ENCODE data around the gene LACRT.
"Not testable (repeated sequence)": the region's sequence is repeated elsewhere in the genome, so short reads cannot be mapped to it uniquely, and the experiment has no call there.

The LACRT gene

DNA sequence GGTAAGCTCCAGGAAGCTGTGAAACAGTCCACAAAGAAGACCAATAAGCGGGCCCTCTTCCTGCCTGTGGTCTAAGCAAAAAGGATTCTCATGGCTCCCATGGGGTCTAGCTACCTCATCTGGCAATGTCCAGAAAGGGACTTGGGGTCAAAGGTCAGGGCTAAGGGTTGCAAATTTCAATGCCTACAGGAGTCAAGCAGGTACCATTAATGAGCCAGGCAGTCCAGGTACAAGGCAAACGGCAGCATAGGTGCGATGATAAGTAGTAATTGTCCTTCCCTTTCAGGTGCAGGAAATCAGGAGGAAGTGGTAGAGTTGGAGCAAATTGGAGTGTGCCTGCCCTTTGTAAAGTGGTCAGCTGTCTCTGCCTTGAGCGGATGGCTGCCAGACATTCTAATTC is 6.4 kb upstream of the LACRT start:
- Histone ChIP-seq H3K4me1 (ENCODE audit: insufficient read depth, low read length) (no peaks in the 10 kb centered on the region), H4K20me1 (ENCODE audit: insufficient read depth, low read length) (no peaks in the 10 kb centered on the region), H3K79me2 (ENCODE audit: insufficient read depth, low read length) (no peaks in the 10 kb centered on the region), H3K27me3 (ENCODE audit: insufficient read depth, low read length, poor library complexity) (peaks cover 28% of the 10 kb centered on the region), H3K36me3 (ENCODE audit: insufficient read depth, low read length) (no peaks in the 10 kb centered on the region), H3K9me3 (ENCODE audit: insufficient read depth, low read length, severe bottlenecking) (no peaks in the 10 kb centered on the region), H2AFZ (ENCODE audit: low read depth, low read length) (no peak overlapping the region), H3K27ac (ENCODE audit: low read length) (no peak overlapping the region), H3K9ac (ENCODE audit: low read depth, low read length) (no peak overlapping the region), H3K4me2 (ENCODE audit: insufficient read depth, low read length) (no peak overlapping the region), H3K4me3 (ENCODE audit: low read depth in 1 of 2, low read length in 2 of 2) (no peak overlapping the region)
- ATAC-seq (ENCODE audit: insufficient read depth, low read depth), result no peak
- TF ChIP-seq, protein P1, sequence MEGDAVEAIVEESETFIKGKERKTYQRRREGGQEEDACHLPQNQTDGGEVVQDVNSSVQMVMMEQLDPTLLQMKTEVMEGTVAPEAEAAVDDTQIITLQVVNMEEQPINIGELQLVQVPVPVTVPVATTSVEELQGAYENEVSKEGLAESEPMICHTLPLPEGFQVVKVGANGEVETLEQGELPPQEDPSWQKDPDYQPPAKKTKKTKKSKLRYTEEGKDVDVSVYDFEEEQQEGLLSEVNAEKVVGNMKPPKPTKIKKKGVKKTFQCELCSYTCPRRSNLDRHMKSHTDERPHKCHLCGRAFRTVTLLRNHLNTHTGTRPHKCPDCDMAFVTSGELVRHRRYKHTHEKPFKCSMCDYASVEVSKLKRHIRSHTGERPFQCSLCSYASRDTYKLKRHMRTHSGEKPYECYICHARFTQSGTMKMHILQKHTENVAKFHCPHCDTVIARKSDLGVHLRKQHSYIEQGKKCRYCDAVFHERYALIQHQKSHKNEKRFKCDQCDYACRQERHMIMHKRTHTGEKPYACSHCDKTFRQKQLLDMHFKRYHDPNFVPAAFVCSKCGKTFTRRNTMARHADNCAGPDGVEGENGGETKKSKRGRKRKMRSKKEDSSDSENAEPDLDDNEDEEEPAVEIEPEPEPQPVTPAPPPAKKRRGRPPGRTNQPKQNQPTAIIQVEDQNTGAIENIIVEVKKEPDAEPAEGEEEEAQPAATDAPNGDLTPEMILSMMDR (IDR thresholded peaks at IDR 0.05; ENCODE audit: borderline replicate concordance, extremely low read depth, low read length, poor library complexity, severe bottlenecking), result no peak
- TF ChIP-seq EZH2 (IDR thresholded peaks at IDR 0.05; ENCODE audit: borderline replicate concordance, low read depth, low read length, severe bottlenecking), result no peak
- no peak for DNase-seq

DNA sequence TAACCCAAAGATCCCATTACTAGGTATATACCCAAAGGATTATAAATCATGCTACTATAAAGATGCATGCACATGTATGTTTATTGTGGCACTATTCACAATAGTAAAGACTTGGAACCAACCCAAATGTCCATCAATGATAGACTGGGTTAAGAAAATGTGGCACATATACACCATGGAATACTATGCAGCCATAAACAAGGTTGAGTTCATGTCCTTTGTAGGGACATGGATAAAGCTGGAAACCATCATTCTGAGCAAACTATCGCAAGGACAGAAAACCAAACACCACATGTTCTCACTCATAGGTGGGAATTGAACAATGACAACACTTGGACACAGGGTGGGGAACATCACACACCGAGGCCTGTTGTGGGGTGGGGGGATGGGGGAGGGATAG is 4.4 kb upstream of the LACRT start:
- H2AFZ ChIP-seq (ENCODE audit: low read depth, low read length); H3K36me3 ChIP-seq (ENCODE audit: insufficient read depth, low read length); H3K4me1 ChIP-seq (ENCODE audit: insufficient read depth, low read length); H3K4me2 ChIP-seq (ENCODE audit: insufficient read depth, low read length); H3K9me3 ChIP-seq (ENCODE audit: insufficient read depth, low read length, severe bottlenecking); H3K4me3 ChIP-seq (ENCODE audit: low read depth in 1 of 2, low read length in 2 of 2); H3K9ac ChIP-seq (ENCODE audit: low read depth, low read length); DNase-seq; H4K20me1 ChIP-seq (ENCODE audit: insufficient read depth, low read length); H3K79me2 ChIP-seq (ENCODE audit: insufficient read depth, low read length); H3K27me3 ChIP-seq (ENCODE audit: insufficient read depth, low read length, poor library complexity); H3K27ac ChIP-seq (ENCODE audit: low read length); ATAC-seq (ENCODE audit: insufficient read depth, low read depth): not testable (repeated sequence)

DNA sequence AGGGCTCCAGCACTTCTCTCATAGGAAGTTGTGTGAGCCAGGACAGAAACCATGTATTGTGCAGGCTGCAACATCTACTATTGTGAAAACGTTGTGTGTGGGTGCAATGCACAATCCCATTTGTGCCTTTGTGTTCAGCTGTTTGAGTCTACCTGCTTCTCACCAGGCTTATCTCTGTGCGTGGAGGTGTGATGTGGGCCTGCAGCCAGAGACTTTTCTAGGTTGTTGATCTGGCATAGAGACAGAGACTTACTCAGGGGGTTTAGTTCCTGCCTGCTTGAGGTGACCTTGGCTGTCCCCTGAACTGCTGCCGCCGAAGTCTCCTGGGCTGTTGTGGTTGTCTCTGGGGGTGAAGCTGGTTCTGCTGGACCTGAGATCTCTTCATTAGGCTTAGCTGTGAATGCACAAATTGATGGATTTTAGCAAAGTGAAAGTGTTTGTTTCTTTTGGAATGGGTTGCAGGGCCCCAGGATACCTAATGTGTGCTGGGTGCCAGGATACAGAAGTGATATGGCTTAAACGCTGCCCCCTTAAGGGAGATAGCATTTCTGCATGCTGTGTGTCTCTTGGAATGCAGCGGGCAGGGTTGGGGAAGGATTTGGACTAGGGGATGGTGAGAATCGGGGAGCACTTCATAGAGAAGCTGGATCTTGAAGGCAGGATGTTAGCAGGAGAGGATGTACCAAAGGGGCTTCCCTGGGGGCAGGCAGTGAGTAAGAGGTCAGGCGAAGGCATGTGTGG is 2.5 kb downstream of the LACRT start:
- Histone ChIP-seq H3K79me2 (ENCODE audit: insufficient read depth, low read length) (no peaks in the 10 kb centered on the region), H3K27me3 (ENCODE audit: insufficient read depth, low read length, poor library complexity) (no peaks in the 10 kb centered on the region), H3K9ac (ENCODE audit: low read depth, low read length) (no peak overlapping the region), H3K27ac (ENCODE audit: low read length) (no peak overlapping the region), H3K36me3 (ENCODE audit: insufficient read depth, low read length) (no peaks in the 10 kb centered on the region), H3K4me1 (ENCODE audit: insufficient read depth, low read length) (no peaks in the 10 kb centered on the region), H2AFZ (ENCODE audit: low read depth, low read length) (no peak overlapping the region), H3K4me3 (ENCODE audit: low read depth in 1 of 2, low read length in 2 of 2) (no peak overlapping the region), H3K9me3 (ENCODE audit: insufficient read depth, low read length, severe bottlenecking) (peaks cover 11% of the 10 kb centered on the region), H4K20me1 (ENCODE audit: insufficient read depth, low read length) (no peaks in the 10 kb centered on the region), H3K4me2 (ENCODE audit: insufficient read depth, low read length) (no peak overlapping the region)
- no peak for TF ChIP-seq EZH2 (IDR thresholded peaks at IDR 0.05; ENCODE audit: borderline replicate concordance, low read depth, low read length, severe bottlenecking)
- TF ChIP-seq, protein P1 (IDR thresholded peaks at IDR 0.05; ENCODE audit: borderline replicate concordance, extremely low read depth, low read length, poor library complexity, severe bottlenecking), result peak; percentile 60
- no peak for ATAC-seq (ENCODE audit: insufficient read depth, low read depth)
- DNase-seq, result no peak

DNA sequence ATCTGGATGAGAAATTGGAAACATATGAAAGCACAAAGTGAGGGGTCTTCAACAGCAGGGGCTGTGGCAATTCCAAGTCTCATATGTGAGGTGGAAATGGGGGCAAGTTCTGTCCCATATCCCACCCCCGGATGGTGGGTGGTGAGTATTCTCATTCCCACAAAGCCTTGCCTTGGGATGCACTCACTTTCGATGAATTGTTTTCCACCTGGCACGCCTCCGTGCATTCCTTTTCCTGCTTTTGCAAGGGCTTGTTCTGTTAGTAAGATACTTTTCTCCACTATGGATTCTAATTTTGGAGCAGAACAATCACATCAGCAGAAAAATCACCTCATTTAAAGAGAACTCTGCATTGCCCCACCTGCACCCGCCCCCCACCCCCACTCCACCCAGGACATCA is 3.1 kb downstream of the LACRT start:
- Histone ChIP-seq H2AFZ (ENCODE audit: low read depth, low read length) (no peak overlapping the region), H3K4me2 (ENCODE audit: insufficient read depth, low read length) (no peak overlapping the region), H3K9me3 (ENCODE audit: insufficient read depth, low read length, severe bottlenecking) (peaks cover 13% of the 10 kb centered on the region), H3K79me2 (ENCODE audit: insufficient read depth, low read length) (no peaks in the 10 kb centered on the region), H3K9ac (ENCODE audit: low read depth, low read length) (no peak overlapping the region), H3K36me3 (ENCODE audit: insufficient read depth, low read length) (no peaks in the 10 kb centered on the region), H4K20me1 (ENCODE audit: insufficient read depth, low read length) (no peaks in the 10 kb centered on the region), H3K4me1 (ENCODE audit: insufficient read depth, low read length) (no peaks in the 10 kb centered on the region), H3K27ac (ENCODE audit: low read length) (no peak overlapping the region), H3K4me3 (ENCODE audit: low read depth in 1 of 2, low read length in 2 of 2) (no peak overlapping the region), H3K27me3 (ENCODE audit: insufficient read depth, low read length, poor library complexity) (no peaks in the 10 kb centered on the region)
- TF ChIP-seq, protein P1 (IDR thresholded peaks at IDR 0.05; ENCODE audit: borderline replicate concordance, extremely low read depth, low read length, poor library complexity, severe bottlenecking), result no peak
- ATAC-seq (ENCODE audit: insufficient read depth, low read depth) (no peak), DNase-seq (no peak)

All from DND-41 (cell line).